Measurements from ENCODE around the gene CCZ1B. TPM values are rescaled to one million over a fixed set of nuclear protein-coding genes. Genes with fewer than 3 reads are reported as not detected.
"Not testable (repeated sequence)": the region's sequence is repeated elsewhere in the genome, so short reads cannot be mapped to it uniquely, and the experiment has no call there.

CCZ1B gene
- 84.4 and 87.0 TPM in 2 replicates for total RNA-seq

DNA sequence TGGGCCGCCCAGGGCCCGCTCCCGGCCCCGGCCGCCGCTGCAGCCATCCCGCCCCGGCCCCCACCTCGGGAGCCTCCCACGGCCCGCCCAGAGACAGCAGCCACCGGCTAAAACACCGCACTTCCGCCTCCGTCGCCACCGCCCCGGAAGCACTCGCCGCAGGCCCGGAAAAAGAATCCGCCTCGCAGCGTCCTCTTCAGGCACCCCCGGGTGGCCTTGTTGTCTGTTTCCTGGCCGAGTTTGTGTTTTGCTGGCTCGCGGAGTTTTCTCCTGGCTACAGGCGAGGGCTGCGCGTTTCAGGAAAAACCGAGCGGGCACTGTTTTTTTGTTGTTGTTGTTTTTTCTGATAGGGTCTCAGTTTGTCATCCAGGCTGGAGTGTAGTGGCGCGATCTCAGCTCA lies at the start of gene CCZ1B:
TSS of gene CCZ1B (minus strand) at position 125 of the 400 bp plus-strand sequence. CDS start at position 47, 78 bp downstream.
- intact Hi-C loops (cut with micrococcal nuclease), result loop anchor here (1.0 to 5.0 kb wide), 2 partner anchors 99 to 119 kb away; no protein-coding TSS in a partner anchor

DNA sequence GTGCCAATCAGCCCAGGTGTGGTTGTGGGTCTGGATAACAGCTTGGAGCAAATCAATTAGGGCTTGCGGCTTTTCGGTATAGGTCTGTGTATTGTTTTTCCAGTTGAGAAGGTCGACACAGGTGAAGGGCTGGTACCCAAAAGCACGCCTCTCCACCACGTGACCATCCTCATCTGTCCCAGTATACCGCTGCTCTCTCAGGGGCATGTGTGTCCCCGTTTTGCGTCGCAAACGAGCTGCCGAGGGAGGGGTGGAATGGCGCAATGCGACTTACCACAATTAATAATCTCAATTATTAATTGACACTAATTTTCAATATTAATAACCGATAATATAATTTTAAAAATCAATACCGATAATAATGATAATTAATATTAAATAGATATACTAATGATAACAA lies 48.9 kb upstream of the CCZ1B start:
- intact Hi-C loops (cut with micrococcal nuclease), result not testable (repeated sequence)

DNA sequence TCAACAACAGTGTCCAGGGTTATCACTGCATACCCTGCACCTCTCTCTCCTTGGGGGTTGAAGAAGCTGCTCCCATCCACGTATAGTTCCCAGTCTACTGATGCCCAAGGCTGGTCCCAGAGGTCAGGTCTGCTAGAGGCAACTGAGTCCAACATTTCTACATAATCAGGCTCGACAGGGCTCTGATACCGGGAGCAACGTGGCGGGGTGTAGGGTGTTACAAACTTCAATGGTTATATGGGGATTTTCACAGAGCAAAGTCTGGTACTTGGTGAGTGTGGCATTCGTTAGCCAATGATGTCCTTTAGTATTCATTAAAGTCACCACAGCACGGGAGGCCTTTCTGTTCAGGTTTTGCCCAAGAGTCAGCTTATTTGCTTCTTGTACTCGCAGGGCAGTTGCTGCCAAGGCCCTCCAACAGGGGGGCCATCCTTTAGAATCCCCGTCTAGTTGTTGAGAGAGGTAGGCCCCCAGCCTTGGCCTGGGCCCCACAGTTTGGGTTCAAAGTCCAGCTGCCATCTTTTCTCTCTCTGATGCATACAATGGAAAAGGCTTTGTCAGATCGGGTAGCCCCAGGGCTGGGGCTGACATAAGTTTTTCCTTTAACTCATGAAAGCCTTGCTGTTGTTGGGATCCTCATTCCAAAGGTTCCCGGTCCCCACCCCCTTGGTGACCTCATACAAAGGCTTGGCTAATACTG lies 46.3 kb upstream of the CCZ1B start:
- intact Hi-C loops (cut with micrococcal nuclease), result not testable (repeated sequence)

DNA sequence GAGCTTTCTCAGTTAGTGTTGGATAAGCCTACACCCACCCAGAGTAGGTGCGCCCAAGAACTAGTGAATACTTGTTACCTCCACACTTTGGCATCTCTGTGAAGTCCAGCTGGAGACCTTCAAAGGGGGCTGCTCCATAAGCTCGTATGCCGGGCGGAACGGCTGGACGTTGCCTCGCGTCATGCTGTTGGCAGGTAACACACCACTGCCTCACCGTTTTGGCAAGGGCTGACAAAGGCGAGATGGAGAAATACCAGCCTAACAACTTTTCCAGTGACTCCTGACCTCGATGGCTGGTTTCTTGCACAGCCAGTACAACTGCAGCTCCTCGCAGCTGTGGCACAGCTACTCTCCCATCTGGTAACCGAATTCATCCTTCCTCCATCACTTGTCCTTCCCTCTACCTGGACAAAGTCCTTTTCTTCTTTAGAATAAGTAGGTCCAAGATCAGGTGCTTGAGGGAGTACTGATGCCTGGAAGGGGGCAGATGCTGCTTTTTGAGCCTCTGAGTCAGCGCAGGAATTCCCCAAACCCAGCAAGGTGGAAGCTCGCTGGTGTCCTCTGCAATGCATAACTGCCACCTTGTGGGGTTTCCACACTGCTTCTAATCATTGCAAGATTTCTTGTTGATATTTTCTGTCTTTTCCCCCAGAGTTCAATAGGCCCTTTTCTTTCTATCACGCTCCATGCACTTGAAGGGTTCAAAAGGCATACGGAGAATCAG lies 45.5 kb upstream of the CCZ1B start:
- intact Hi-C loops (cut with micrococcal nuclease), result not testable (repeated sequence)

DNA sequence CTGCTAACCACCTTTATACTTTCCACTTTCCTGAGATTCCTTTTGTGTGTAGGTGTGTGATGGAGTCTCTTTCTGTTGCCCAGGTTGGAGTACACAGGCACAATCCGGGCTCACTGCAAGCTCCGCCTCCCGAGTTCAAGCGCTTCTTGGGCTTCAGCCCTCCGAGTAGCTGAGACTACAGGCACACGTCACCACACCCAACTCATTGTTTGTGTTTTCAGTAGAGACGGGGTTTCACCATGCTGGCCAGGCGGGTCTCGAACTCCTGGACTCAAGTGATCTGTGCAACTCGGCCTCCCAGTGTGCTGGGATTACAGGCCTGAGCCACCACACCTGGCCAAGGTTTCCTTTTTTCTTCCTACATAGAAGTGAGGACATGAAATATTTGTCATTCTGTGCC lies 38.7 kb upstream of the CCZ1B start:
- intact Hi-C loops (cut with micrococcal nuclease), result not testable (repeated sequence)

DNA sequence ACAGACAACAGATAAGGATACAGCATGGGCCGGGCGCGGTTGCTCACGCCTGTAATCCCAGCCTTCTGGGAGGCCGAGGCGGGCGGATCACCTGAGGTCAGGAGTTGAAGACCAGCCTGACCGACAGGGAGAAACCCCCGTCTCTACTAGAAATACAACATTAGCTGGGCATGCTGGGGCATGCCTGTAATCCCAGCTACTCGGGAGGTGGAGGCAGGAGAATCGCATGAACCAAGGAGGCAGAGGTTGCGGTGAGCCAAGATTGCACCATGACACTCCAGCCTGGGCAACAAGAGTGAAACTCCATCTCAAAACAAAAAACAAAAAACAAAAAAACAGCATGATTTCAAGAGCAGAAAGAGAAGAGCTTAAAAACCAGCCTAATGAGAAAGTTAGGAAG lies 38.1 kb upstream of the CCZ1B start:
- intact Hi-C loops (cut with micrococcal nuclease), result not testable (repeated sequence)

DNA sequence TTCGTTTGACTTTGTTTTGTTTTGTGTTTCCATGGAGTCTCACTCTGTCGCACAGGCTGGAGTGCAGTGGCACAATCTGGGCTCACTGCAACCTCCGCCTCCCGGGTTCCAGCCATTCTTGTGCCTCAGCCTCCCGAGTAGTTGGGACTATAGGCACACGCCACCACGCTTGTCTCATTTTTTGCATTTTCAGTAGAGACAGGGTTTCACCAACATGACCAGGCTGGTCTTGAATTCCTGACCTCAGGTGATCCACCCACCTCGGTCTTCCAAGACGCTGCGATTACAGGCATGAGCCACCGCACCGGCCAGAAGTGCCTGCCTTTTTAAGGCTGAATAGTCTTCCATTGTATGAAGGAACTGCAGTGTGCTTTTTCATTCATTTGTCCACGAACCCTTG lies 36.8 kb upstream of the CCZ1B start:
- intact Hi-C loops (cut with micrococcal nuclease), result not testable (repeated sequence)

DNA sequence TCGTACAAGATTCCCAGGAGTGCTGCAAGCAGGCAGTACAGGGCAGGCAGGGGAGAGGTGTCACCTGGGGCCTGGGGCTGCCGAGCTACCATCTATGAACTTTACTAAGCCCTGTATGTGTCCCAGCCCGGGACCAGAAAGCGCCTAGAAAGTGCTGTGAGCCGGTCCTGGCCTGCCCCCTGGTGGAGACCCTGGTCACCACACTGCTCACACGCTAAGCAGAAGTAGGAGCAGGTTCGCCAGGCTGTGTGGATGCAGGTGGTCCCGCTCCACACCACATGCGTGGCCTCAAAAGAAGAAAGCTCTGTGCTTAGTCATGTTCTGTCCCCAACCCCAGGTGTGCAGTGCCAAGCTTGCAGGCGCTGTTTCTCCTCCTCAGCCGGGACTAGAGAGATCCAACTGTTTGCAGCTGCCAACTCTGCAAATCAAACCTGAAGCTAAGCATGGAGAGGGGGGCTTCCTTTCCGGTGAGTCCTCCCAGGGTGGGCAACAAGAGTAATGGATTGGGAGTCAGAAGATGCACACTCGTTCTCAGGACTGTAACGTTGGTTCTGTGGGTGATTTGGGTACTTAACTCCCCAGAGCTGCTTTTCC lies 31.7 kb upstream of the CCZ1B start:
- intact Hi-C loops (cut with micrococcal nuclease), result loop anchor here (1.0 kb wide), 2 partner anchors 268 to 342 kb away; partner anchors contain the start of gene INTS15

DNA sequence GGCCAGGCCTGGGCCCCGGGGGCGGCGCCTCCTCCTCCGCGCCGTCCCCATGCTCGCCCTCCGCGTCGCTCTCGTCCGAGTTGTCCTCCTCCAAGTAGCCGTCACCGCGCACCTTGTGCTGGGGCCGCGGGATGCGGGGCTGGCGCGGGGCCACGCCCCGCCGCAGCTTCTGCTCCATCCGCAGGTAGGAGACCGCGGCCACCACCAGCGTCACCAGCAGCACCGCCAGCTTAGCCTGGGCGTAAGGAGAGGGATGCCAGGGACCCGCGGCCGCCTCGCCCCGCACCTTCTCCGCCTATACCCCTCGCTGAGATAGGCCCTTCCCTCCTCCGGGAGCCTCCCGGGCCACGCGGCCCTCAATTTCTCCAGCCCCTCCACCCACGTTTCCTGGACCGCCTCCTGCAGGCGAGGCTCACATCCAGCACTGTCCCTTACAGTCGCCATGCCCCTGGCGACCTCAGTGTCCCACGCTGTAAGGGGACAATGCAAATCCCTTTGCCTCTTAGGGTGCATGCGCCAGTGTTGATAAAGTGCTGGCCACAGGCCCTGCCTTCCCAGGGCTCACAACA lies 29.6 kb upstream of the CCZ1B start:
- intact Hi-C loops (cut with micrococcal nuclease), result not testable (repeated sequence)

DNA sequence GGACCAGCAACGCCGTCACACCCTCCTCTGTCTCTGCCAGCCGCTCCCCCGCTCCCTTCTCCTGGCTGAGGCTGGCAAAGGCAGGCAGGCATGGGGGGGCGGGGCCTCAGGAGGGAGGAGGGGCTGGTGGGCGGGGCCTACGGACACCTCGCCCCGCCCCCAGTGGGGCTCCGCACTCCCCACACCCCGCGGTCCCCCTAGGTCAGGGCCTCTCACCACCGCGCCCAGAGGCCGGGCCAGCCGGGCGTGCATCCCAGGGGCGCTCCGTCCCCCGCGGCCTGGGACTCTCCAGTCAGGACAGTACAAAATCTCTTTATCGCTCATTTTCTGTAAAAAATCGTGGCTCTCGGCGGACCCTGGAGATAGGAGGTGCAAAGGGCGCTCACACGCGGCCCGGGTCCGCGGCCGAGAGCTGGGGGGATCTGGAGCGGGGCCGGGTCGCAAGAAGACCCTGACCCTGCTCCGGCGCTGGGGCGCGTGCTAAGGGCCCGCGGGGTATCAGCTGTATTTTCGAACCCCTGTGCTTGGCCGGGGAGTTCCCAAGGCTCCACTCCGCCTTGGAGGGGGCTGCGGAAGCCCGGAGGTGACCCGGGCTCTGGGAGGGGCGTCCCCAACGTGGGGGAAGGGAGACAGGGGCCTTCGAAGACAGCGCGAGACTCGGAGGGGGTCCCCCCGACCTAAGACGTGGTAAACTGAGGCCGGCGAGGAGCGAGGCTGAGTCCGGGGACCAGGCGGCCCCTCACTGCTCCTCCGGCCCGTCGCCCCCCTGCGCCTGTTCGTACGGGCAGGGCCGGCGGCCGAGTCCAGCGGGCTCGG lies 28.9 kb upstream of the CCZ1B start:
- intact Hi-C loops (cut with micrococcal nuclease), result not testable (repeated sequence)

DNA sequence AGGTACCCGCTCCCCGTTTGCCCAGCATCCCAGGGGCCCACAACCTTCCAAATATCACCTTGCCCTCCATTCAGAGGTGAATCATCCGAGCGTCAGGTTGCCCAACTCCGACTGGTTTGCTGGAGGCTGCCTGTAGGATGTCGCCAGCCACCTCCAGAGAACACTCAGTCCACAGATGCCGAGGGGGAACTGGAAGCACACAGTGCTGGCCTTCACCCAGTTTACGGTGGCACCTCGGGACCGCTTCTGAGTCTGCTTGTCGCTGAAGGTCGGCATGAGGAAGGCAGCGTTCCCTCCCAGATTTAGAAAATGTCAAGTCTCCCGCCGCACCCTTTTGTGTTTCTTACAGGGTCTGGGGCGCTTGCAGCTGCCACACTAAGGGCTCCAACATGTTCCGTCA lies 27.6 kb upstream of the CCZ1B start:
- intact Hi-C loops (cut with micrococcal nuclease), result not testable (repeated sequence)

DNA sequence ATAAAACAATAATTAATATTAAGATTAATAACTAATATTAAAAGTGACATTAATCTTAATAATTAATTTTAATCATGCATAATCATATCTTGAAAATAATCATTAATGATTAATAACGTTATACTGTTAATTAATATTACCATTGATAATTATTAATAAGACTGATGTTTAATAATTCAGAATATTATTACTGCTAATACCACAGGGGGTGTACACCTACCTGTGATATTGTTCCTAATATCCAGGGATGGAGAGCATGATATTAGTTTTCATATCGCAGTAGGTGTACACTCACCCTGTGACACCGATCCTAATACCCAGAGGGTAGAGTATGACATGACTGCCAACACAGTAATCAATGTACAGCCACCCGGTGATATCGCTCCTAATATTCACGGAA lies 23.1 kb upstream of the CCZ1B start:
- intact Hi-C loops (cut with micrococcal nuclease), result not testable (repeated sequence)

DNA sequence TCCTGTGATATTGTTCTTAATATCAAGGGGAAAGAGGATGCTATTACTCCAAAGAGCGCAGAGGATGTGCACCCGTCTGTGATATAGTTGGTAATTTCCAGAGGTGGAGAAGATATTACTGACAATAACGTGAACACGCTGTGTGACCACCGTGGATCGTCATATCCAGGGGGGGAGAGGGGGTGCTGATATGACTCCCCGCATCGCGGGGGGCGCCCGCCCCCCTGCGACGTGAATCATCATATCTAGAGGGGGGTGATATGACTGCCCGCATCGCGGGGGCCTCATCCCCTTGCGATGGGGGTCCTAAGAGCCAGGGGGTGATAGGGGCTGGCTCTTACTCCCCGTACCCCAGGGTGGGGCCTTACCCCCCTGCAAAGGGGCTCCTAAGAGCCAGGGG lies 21.7 kb upstream of the CCZ1B start:
- intact Hi-C loops (cut with micrococcal nuclease), result not testable (repeated sequence)

DNA sequence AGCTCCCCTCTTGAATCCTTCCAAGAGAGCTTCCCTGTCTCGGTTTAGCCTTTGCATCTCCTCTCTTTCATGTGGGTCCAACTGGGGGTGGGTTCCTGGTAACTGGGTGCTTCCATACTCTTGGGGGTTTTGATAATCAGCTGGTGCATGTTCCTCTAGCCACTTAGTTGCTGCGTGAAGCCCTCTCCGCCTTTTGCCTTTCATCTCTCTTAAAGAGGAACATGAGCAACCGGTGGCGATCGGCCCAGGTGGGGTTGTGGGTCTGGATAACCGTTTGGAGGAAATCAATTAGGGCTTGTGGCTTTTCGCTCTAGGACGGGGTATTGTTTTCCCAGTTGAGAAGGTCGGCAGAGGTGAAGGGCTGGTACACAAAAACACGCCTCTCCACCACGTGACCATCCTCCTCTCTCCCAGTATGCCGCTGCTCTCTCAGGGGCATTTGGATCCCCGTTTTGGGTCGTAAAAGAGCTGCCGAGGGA lies 19.9 kb upstream of the CCZ1B start:
- intact Hi-C loops (cut with micrococcal nuclease), result not testable (repeated sequence)

DNA sequence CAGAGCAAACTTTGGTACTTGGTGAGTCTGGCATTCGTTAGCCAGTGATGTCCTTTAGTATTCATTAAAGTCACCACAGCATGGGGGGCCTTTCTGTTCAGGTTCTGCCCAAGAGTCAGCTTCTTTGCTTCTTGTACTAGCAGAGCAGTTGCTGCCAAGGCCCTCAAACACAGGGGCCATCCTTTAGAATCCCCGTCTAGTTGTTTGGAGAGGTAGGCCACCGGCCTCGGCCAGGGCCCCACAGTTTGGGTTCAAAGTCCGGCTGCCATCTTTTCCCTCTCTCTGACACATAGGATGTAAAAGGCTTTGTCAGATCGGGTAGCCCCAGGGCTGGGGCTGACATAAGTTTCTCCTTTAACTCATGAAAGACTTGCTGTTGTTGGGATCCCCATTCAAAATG lies 17.6 kb upstream of the CCZ1B start:
- intact Hi-C loops (cut with micrococcal nuclease), result not testable (repeated sequence)

DNA sequence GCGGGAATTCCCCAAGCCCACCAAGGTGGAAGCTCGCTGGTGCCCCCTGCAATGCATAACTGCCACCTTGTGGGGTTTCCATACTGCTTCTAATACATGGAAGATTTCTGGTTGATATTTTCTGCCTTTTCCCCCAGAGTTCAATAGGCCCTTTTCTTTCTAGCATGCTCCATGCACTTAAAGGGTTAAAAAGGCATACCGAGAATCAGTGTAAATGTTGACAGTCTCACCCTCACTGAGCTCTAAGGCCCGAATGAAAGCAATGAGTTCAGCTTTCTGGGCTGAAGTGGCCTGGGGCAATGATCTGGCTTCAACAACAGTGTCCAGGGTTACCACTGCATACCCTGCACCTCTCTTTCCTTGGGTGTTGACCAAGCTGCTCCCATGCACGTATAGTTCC lies 17.0 kb upstream of the CCZ1B start:
- intact Hi-C loops (cut with micrococcal nuclease), result not testable (repeated sequence)

DNA sequence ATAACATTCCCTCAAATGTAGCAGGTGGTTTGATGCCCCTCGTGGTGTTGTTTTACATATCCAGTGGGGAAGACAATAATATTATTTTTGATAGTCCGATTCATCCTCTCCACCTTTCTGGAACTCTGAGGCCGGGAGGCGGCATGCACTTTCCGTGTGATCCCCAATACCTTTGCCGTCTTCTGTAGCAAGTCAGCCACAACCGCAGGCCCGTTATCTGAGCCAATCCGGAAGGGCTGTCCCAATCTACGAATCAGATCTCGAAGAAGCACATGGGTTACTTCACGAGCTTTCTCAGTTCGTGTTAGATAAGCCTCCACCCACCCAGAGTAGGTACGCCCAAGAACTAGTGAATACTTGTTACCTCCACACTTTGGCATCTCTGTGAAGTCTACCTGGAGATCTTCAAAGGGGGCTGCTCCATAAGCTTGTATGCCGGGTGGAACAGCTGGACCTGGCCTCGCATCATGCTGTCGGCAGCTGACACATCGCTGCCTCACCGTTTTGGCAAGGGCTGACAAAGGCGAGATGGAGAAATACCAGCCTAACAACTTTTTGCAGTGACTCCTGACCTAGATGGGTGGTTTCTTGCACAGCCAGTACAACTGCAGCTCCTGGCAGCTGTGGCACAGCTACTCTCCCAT lies 16.3 kb upstream of the CCZ1B start:
- intact Hi-C loops (cut with micrococcal nuclease), result not testable (repeated sequence)

DNA sequence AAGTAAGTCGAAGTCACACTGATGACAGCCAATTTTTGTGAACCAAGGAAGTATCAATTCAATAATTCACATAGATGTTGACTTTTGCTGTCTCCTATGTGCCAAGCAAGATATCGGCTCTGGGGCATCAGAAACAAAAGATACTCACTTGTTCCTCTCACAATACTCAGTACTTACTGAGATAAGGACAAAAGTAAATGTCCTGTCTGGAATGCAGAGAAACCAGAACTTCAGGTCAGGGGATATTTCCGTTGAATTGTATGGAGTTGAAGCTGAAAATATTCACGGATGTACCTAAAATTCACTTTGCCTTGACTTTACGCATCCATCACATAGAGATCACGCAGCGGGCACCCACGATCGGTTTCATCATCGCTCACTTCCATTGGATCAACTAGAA lies 11.0 kb upstream of the CCZ1B start:
- intact Hi-C loops (cut with micrococcal nuclease), result not testable (repeated sequence)

DNA sequence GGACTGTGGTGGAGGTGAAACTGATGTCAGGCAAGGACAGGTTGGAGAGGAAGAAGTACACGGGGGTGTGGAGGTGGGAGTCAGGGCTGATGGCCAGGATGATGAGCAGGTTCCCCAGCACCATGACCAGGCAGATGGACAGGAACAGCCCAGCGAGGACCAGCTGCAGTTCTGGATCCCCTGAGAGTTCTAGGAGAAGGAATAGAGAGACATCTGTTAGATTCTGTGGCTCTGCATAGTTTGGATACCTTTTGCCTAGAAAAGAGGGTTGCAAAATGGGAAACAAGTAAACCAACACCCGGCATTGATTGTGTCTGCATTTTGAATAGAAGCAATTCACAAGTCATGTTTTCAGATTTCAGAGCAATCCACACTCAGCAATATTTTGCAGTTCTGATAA lies 9.4 kb upstream of the CCZ1B start:
- intact Hi-C loops (cut with micrococcal nuclease), result not testable (repeated sequence)

DNA sequence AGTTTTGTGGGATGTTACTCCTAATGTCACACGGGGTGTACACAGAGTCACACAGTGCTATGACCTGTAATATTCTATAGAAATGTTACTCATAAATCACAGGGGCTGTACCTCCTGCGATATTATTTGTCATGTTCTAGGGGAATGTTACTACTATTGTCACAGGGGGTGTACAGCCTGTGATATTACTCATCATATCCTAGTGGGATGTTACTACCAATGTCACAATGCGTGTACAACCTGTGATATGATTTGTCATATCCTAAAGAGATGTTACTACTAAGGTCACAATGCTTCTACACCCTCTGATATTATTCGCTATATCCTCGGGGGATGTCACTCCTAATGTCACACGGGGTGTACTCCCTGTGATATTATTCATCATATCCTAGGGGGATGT lies 7.6 kb upstream of the CCZ1B start:
- intact Hi-C loops (cut with micrococcal nuclease), result no loop called here
